GM13976 (cell line): ENCODE results near the gene PAK5.

Experiments used
- DNase-seq: peaks from one replicate; pipeline ENCODE4 v3.0.0; 2012; ENCODE audit warnings: low spot score
- in situ Hi-C: fragments of 300-500 bp; cut with MboI; formaldehyde crosslinking; loops from one replicate; pipeline ENCODE4 v1.12.0; 2022; ENCODE audit warnings: low sequenced_read_pairs, mixed read lengths, inconsistent platforms; ENCODE audit not compliant: unreplicated experiment
- TF ChIP-seq, protein P1 (sequence below): IDR thresholded peaks from 2 replicates; pipeline ENCODE4 v1.5.1; 2012; ENCODE audit warnings: borderline replicate concordance, mild to moderate bottlenecking; ENCODE audit not compliant: insufficient read depth; ENCODE audit errors: extremely low read depth, missing control alignments, control extremely low read depth

Gene PAK5

DNA sequence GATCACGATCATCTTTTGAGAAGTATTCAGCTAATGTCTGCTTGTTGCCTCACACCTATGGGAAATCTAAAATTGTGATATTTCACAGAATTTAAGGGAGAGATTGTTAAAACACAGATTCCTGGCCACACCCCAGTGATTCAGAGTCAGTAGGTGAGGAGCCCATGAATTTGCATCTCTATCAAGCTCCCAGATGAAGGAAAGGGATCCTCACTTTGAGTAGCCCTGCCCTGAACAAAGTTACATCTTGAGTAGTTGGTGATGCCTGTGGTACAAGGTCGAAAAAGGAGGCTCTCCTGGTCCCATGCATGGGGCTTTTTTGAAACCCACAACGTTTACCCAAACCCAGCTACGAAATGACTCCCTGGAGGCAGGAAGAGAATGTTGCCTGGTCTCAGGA, 79.5 kb downstream of the PAK5 start:
- TF ChIP-seq, protein P1, sequence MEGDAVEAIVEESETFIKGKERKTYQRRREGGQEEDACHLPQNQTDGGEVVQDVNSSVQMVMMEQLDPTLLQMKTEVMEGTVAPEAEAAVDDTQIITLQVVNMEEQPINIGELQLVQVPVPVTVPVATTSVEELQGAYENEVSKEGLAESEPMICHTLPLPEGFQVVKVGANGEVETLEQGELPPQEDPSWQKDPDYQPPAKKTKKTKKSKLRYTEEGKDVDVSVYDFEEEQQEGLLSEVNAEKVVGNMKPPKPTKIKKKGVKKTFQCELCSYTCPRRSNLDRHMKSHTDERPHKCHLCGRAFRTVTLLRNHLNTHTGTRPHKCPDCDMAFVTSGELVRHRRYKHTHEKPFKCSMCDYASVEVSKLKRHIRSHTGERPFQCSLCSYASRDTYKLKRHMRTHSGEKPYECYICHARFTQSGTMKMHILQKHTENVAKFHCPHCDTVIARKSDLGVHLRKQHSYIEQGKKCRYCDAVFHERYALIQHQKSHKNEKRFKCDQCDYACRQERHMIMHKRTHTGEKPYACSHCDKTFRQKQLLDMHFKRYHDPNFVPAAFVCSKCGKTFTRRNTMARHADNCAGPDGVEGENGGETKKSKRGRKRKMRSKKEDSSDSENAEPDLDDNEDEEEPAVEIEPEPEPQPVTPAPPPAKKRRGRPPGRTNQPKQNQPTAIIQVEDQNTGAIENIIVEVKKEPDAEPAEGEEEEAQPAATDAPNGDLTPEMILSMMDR = no peak
- DNase-seq = no peak
- in situ Hi-C loops = no loop called here

DNA sequence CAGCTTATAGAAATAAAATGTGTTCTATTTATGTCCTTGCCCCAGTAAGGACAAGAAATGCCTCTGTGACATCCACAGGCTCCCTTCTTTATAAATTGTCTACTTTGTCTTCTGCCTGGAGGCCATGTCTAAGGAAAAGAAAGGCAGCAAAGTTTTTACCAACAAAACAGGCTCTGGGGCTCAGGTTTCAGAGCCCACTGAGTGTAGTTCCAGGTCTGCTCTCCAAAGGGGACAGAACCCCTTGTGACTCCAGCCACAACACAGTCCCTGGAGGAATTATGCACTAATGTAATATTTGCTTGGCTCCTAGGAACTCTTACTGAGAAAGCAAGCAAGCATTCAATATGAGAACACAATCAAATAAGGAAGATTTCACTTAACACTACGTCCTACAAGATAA, 80.1 kb downstream of the PAK5 start:
- in situ Hi-C loops = no loop called here
- TF ChIP-seq, protein P1 = no peak
- no peak for DNase-seq

DNA sequence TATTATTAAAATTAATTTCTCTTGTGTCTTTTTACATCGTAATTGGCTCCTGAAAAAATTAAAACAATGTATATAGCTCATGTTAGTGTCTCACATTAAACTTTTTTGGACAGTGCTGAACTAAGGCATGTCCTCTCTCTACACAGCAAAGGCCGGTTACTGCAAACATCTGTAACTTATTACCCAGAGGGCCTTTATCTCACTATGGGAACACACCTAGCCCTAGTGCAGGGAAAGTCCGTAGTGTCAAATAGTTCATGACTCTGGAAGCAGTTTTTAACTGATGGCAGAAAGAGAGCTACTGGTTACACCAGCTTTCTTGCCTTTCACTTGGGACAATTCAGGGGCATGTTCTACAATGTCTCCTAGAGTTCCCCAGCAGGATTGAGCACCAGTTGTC, 82.2 kb downstream of the PAK5 start:
- DNase-seq = no peak

DNA sequence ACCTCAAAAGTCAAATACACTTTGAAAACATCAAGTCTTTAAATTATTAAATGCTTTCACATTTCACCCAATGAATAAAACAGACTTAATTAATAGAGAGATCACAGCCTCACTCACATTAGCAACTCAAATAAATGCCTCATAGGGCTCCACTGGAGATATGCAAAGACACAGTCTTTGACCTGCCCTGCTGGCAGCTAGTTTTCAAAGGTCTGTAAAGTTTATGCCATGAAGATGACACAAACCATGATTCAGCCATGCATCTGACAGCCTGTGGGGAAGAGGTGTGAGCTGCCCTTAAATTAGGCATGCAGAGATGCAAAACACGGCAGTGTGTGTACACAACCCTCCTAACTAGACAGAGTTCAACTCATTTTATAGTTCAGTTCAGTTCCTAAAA, 83.6 kb downstream of the PAK5 start:
- TF ChIP-seq, protein P1 = no peak
- no peak for DNase-seq
- in situ Hi-C loops = no loop called here

More for the DNA sequence above, 82.2 kb downstream of the PAK5 start:
- in situ Hi-C loops = no loop called here
- TF ChIP-seq, protein P1 = no peak

DNA sequence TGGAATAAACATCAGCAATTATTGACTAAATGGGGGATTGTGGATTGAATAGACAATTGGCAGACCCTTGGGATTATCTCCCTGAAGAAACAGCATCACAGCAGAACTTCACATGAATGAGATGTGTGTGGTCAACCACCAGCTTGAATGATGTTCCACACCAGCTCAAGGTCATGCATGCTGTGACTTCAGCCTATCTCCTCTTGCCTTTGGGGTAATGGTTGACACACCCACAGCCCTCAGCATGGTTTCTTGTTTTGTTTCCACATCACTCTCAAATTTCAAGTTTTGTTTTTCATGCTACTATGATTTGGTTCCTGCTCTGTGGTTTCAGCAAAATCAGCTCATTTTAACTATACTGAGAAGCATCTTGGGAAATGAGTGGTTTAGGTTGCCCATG, 94.3 kb downstream of the PAK5 start:
- TF ChIP-seq, protein P1 = no peak
- DNase-seq = no peak
- in situ Hi-C loops = loop anchor here (25.0 kb wide), 1 partner anchor 107 kb away; no protein-coding TSS in a partner anchor

DNA sequence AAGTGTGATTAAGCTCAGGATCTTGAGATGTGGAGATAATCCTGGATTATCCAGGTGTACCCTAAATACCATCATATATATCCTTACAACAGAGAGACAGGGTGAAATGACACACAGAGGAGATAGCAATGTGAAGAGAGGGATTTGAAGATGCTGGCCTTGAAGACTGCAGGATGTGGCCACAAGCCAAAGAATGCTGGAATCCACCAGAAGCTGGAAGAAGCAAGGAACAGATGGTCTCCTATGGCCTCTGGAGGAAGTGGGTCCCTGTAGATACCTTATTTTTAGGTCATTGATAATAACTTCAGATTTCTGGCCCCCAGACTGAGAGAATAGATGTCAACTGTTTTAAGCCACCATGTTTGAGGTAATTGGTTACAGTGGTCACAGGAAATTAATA, 95.0 kb downstream of the PAK5 start:
- TF ChIP-seq, protein P1 = no peak
- DNase-seq = no peak
- in situ Hi-C loops = loop anchor here (25.0 kb wide), 1 partner anchor 107 kb away; no protein-coding TSS in a partner anchor

DNA sequence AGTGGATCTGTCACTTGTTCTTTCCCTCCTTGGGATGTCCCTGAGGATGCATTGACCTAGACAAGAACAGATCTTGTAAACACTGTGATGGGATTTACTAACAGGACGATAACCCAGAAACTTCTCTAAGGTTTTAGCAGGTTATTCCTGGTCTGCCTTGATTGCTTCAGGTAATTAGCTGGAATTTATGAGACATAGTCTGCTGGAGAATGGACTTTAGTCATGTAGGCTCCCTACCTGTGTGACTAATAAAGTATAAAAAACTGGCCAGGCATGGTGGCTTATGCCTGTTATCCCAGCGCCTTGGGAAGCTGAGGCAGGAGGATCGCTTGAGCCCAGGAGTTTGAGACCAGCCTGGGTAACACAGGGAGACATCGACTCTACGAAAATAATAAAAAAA, 96.1 kb downstream of the PAK5 start:
- in situ Hi-C loops = loop anchor here (25.0 kb wide), 1 partner anchor 106 kb away; no protein-coding TSS in a partner anchor
- TF ChIP-seq, protein P1 = no peak

More for the DNA sequence above, 96.1 kb downstream of the PAK5 start:
- no peak for DNase-seq
